GM19035 (cell line): ENCODE data around the gene FAM20A.
"Not testable (repeated sequence)": the region's sequence is repeated elsewhere in the genome, so short reads cannot be mapped to it uniquely, and the experiment has no call there.

Source experiments
- ATAC-seq: cut with Tn5 transposase; IDR thresholded peaks from one replicate; pipeline ENCODE4 v1.9.1; 2021; ENCODE audit not compliant: unreplicated experiment

Gene FAM20A

GRCh38 chr17:68498479-68499326, 102.5 kb downstream of the FAM20A start:
- peak; percentile 35 for ATAC-seq

DNA sequence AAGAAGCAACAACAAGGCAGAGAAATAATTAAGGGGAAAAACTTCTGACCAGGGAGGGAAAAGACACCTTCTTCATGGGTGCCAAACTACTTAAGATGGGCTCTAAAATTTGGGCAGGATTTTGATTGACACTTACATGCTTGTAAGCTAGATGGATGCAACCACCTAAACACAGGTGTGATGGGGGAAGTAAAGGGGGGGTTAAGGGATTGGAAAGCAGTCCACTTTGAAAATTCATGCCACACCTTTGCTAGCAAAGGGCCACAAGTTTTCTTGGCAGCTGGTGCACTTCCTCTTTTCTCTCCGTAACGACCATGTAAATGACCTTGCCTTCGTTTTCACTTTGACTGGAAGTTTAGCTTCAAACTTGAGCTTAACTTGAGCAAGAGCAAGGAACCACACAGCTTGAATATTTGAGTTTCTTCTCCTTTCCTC, 103.3 kb downstream of the FAM20A start:
- peak; percentile 97 for ATAC-seq

DNA sequence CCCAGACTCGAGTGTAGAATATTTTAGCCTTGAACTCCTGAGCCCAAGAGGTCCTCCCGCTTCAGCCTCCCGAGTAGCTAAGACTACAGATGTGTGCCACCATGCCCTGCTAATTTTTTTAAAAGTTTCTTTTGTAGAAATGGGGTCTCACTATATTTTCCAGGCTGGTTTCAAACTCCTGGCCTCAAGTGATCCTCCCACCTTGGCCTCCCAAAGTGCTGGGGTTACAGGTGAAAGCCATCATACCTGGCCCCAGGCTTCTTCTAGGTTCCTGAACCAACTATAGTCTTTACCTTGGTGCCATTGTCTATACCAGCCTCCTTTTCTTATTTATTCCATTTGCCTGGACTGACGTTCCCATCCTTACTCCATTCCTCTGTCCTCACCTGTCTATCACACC, 106.1 kb downstream of the FAM20A start:
- no peak for ATAC-seq

GRCh38 chr17:68492394-68493054, 108.6 kb downstream of the FAM20A start:
- not testable (repeated sequence) for ATAC-seq

DNA sequence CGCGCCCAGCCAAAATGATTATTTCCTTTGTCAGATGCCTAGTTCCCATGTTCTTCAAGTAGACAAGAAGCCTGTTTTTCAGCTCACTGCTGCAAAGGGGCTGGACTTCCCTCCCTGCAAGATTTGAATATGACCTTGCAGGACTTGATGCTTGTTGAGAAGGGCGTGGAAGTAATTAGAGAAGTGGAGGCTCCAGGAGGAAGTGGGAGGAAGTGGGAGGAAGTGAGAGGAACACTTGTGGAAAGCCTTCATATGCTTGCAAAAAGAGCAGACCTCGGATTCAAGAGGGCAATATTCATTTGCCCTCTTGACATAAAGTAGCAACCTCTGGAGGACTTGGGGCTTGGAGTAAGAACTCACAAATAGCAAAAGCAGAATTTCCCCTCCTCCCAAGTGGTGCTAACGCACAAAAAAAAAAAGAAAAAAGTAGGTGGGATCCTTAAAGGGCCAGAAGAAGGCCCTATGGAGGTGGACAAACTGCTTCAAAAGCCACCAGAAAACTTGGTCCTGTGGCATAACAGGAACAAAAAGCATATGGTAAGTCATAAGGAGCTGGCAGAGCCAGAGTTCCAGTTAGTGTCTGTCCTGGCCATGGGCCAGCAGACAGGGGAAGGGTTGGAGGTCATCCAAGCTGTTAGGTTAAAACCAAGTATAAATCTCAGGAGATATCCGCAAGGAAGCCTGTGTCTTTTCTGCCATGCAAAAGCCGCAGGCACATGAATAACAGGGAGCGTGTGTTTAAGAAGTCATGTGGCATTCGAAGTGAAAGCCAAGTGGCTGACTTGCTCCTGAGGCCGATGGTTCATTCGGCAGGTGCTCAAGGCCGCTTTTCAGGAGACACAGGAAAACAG, 109.6 kb downstream of the FAM20A start:
- no peak for ATAC-seq

GRCh38 chr17:68489919-68490318, 111.2 kb downstream of the FAM20A start:
- no peak for ATAC-seq
